ENCODE results near the gene SLC26A8. TPM values are rescaled to one million over a fixed set of nuclear protein-coding genes. Genes with fewer than 3 reads are reported as not detected.
A peak's percentile ranks its signal among the peaks of the same experiment; 100 is the strongest.

SLC26A8 gene
- total and polyA plus RNA-seq, 9 donors: 0.07 to 0.17 (median 0.10) TPM; not detected in 4

- Histone ChIP-seq H3K4me3 (no peak overlapping the region), H3K27me3 (no peaks in the 10 kb centered on the region), H3K36me3 (no peaks in the 10 kb centered on the region), H3K27ac (no peak overlapping the region), H3K4me1 (ENCODE audit: insufficient read depth) (peaks cover 3% of the 10 kb centered on the region), H3K9me3 (no peaks in the 10 kb centered on the region)
- intact Hi-C loops (cut with DNase I): no loop called here
- WGBS, 3 donors: 58 to 77% (median 70%) methylated on average over 5 of the region's 5 CpGs
- DNase-seq: no peak
- TF ChIP-seq POLR2A (IDR thresholded peaks at IDR 0.05) (no peak), EP300 (IDR thresholded peaks at IDR 0.05) (no peak)
- TF ChIP-seq, protein P1, sequence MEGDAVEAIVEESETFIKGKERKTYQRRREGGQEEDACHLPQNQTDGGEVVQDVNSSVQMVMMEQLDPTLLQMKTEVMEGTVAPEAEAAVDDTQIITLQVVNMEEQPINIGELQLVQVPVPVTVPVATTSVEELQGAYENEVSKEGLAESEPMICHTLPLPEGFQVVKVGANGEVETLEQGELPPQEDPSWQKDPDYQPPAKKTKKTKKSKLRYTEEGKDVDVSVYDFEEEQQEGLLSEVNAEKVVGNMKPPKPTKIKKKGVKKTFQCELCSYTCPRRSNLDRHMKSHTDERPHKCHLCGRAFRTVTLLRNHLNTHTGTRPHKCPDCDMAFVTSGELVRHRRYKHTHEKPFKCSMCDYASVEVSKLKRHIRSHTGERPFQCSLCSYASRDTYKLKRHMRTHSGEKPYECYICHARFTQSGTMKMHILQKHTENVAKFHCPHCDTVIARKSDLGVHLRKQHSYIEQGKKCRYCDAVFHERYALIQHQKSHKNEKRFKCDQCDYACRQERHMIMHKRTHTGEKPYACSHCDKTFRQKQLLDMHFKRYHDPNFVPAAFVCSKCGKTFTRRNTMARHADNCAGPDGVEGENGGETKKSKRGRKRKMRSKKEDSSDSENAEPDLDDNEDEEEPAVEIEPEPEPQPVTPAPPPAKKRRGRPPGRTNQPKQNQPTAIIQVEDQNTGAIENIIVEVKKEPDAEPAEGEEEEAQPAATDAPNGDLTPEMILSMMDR (IDR thresholded peaks at IDR 0.05): no peak
Measured at GRCh38 chr6:35922139-35922554, 102.3 kb downstream of the SLC26A8 start.

DNA sequence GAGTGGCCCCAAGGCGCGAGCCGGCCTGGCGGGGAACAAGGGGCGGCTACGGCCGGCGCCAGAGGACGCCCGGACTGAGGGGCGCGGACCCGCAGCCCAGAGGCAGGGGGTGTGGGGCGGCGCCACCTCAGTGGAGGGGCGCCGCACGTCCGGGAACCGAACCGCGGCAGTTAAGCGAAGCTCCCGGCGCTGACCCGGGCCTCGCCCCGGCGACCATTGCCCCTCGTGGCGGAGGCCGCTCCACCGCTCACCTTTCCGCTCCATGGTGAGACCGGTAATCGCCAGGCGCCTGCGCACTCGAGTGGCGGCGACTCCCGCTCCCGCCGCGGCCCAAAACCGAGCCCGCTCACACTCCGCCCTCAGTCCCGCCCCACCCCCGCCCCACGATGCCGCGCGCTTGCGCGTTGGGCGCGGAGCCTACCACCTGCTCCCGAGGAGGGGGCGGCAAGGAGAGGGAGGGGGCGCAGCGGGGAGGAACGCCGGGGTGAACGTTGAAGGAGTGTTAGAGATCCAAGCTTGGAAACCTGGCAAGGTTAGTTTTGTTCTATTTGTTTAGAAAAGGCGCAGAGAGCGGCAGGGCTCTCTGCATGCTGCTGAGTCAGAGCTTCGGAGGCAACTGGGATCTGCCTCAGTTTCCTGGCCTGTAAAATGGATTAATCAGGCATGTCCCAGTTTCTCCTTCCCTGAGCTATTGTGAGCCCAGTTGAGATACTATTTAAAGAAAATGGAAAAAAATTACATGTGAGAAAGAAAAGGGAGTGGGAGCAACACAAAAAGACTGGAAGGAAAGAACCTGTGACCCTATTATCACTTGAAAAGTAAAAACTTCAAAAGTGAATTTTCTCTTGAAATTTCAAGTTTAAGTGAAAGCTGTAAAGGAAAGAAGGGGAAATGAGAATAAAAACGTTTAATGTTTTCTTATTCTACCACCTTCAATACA, 103.4 kb downstream of the SLC26A8 start, which contains the start of gene SRPK1:
SRPK1 (minus strand) TSS at position 306 of the 940 bp plus-strand sequence; CDS start at position 264, 42 bp downstream.
- H3K4me1 ChIP-seq (ENCODE audit: insufficient read depth): peaks cover 3% of the 10 kb centered on the region
- H3K27ac ChIP-seq: peak within 1 kb of the TSS; percentile 59 to 69
- peak within 1 kb of the TSS; percentile 89 for H3K4me3 ChIP-seq
- DNase-seq: peak; percentile 82 to 90 (median 87)
- H3K27me3 ChIP-seq: no peaks in the 10 kb centered on the region
- TF ChIP-seq EP300 (IDR thresholded peaks at IDR 0.05) (no peak), POLR2A (IDR thresholded peaks at IDR 0.05) (no peak)
- TF ChIP-seq, protein P1 (IDR thresholded peaks at IDR 0.05): no peak
- no peaks in the 10 kb centered on the region for H3K36me3 ChIP-seq
- no peaks in the 10 kb centered on the region for H3K9me3 ChIP-seq
- intact Hi-C loops (cut with DNase I): no loop called here
- WGBS, 3 donors: 0 to 1% (median 1%) methylated on average over 48 to 69 of the region's 69 CpGs

GRCh38 chr6:35919827-35920751, 104.4 kb downstream of the SLC26A8 start:
- H3K4me1 ChIP-seq (ENCODE audit: insufficient read depth): peaks cover 3% of the 10 kb centered on the region
- peak overlapping the region; percentile 59 to 69 for H3K27ac ChIP-seq
- peak overlapping the region; percentile 89 for H3K4me3 ChIP-seq
- H3K36me3 ChIP-seq: no peaks in the 10 kb centered on the region
- H3K27me3 ChIP-seq: no peaks in the 10 kb centered on the region
- intact Hi-C loops (cut with DNase I): no loop called here
- peak in 1 of 5 donors; percentile 35 for DNase-seq
- WGBS, 3 donors: 1 to 2% (median 2%) methylated on average over 41 to 50 of the region's 50 CpGs
- TF ChIP-seq EP300 (IDR thresholded peaks at IDR 0.05) (no peak), POLR2A (IDR thresholded peaks at IDR 0.05) (no peak)
- TF ChIP-seq, protein P1 (IDR thresholded peaks at IDR 0.05): no peak
- no peaks in the 10 kb centered on the region for H3K9me3 ChIP-seq
